ENCODE results near the gene GPI.

Gene GPI

DNA sequence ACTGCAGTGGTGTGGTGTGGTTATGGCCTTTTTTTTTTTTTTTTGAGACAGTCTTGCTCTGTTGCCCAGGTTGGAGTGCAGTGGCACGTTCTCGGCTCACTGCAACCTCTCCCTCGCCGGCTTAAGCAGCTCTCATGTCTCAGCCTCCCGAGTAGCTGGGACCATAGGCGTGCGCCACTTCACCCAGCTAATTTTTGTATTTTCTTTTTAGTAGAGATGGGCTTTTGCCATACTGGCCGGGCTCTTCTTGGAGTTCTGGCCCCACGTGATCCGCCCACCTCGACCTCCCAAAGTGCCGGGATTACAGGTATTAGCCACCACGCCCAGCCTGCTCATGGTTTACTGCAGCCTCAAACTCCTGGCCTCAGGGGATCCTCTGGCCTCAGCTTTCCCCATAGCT, 46.2 kb downstream of the GPI start:
- peaks cover 65% of the 10 kb centered on the region for H3K36me3 ChIP-seq (ENCODE audit: insufficient read depth, low read depth, low read length)
- H3K4me1 ChIP-seq (ENCODE audit: insufficient read depth, low read length), result no peaks in the 10 kb centered on the region
- H3K27ac ChIP-seq (ENCODE audit: low read length), result no peak overlapping the region
- no peak overlapping the region for H3K4me3 ChIP-seq (ENCODE audit: low read length)
- no peaks in the 10 kb centered on the region for H3K9me3 ChIP-seq (ENCODE audit: insufficient read depth, low read depth, low read length)
- no peak overlapping the region for H3K9ac ChIP-seq (ENCODE audit: low read depth, low read length)
- no peaks in the 10 kb centered on the region for H3K27me3 ChIP-seq (ENCODE audit: insufficient read depth, low read length)

DNA sequence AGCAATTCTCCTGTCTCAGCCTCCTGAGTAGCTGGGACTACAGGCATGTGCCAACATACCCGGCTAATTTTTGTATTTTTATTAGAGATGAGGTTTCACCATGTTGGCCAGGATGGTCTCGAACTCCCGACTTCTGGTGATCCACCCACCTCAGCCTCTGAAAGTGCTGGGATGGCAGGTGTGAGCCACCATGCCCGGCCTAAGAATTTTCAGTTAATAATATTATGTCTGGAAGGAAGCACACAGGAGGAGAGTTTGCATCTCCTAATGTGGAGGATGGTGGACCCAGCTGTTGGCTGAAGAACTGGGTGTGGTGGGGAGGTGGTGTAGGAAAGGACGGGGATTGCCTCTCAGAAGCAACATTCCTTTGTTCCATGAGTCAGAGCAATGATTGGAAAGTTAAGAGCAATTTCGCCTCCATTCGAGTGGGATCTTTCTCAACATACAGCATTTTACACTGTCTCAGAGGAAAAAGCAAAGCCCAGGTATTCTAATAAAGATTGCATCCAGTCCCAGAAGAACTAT, 51.1 kb downstream of the GPI start:
- H3K4me3 ChIP-seq (ENCODE audit: low read length), result no peak overlapping the region
- H3K4me1 ChIP-seq (ENCODE audit: insufficient read depth, low read length), result no peaks in the 10 kb centered on the region
- peaks cover 83% of the 10 kb centered on the region for H3K36me3 ChIP-seq (ENCODE audit: insufficient read depth, low read depth, low read length)
- H3K27me3 ChIP-seq (ENCODE audit: insufficient read depth, low read length), result no peaks in the 10 kb centered on the region
- H3K9me3 ChIP-seq (ENCODE audit: insufficient read depth, low read depth, low read length), result no peaks in the 10 kb centered on the region
- no peak overlapping the region for H3K27ac ChIP-seq (ENCODE audit: low read length)
- no peak overlapping the region for H3K9ac ChIP-seq (ENCODE audit: low read depth, low read length)

DNA sequence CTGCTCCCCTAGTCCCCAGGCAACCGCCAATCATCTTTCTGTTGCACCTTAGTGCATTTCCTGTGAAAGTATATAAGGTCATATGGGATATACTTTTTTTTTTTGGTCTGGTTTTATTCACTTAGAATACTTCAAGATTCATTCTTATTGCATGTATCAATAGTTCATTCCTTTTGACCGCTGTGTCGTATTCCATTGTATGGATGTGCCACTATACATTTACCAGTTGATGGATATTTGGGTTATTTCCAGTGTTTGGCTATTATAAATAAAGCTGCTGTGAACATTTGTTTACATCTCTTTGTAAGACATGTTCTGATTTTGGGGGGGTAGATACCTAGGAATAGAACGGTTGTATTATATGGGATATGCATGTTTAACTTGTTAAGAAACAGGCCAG, 53.3 kb downstream of the GPI start:
- H3K9ac ChIP-seq (ENCODE audit: low read depth, low read length), result no peak overlapping the region
- no peak overlapping the region for H3K27ac ChIP-seq (ENCODE audit: low read length)
- peaks cover 89% of the 10 kb centered on the region for H3K36me3 ChIP-seq (ENCODE audit: insufficient read depth, low read depth, low read length)
- H3K4me3 ChIP-seq (ENCODE audit: low read length), result no peak overlapping the region
- H3K27me3 ChIP-seq (ENCODE audit: insufficient read depth, low read length), result no peaks in the 10 kb centered on the region
- H3K9me3 ChIP-seq (ENCODE audit: insufficient read depth, low read depth, low read length), result no peaks in the 10 kb centered on the region
- no peaks in the 10 kb centered on the region for H3K4me1 ChIP-seq (ENCODE audit: insufficient read depth, low read length)

DNA sequence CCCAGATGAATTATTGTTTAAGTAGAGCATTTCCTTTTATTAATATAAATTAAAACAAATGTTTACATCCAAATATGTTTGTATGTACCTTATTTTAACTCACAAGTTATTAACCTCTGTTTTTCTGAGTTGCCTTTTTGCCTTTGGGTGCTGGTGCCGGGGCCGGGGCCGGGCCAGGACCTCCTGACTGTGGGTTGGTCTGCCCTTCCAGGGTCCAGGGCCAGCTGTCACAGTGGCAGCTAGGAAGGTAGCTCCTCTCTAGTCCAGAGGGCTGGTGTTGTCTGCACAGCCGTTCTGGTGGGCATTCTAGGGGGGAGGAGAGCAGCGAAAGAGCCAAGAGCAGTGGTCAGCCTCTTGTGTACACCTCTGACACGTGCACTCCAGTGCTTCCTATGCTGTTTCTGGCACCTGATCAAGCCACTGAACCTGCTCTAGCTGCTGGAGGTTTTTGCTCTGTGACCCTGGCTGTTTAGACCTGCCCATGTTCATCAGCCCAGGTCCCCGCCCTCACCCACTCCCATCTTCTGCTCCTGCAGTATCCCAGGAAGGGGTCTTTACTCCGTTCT, 61.2 kb downstream of the GPI start:
- H3K36me3 ChIP-seq (ENCODE audit: insufficient read depth, low read depth, low read length), result peaks cover 46% of the 10 kb centered on the region

DNA sequence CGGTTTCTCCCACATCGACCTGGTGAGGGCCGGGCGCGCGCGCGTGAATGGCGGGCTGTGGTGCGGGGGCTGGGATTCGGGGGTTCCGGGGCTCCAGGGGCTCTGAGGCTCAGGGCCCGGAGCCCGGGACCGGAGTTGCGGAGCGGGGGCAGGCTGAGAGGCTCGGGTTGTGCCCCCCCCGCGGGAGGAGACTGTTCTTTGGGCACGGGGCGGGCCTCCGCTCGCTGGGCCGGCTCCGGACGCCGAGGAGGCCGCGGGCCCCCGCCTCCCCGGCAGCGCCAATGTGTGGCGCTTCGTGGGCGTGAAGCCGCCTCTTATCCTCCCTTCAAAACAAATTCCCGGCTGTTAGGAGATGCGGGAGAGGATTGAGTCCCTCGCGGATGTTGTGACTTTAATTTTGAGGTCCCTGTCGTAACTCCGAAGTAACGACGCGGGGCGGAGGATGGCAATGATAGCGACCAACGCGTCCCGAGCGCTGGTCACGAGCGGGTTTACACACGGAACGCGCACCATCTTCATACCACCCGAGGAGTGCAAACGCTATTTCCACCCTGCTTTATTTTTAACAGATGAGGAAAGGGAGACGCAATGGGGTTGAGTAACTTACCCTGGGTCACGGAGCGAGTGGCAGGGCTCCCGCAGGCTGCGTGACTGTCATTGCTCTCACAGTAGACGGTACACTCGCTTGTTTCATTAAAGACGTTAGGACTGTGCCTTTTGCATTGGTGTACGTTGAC, 63.7 kb downstream of the GPI start:
- H3K27ac ChIP-seq (ENCODE audit: low read length), result peak overlapping the region; percentile 71
- H3K4me1 ChIP-seq (ENCODE audit: insufficient read depth, low read length), result peaks cover 4% of the 10 kb centered on the region; the same call in 1 of the 2 replicates
- H3K27me3 ChIP-seq (ENCODE audit: insufficient read depth, low read length), result no peaks in the 10 kb centered on the region
- no peaks in the 10 kb centered on the region for H3K9me3 ChIP-seq (ENCODE audit: insufficient read depth, low read depth, low read length)
- H3K36me3 ChIP-seq (ENCODE audit: insufficient read depth, low read depth, low read length), result peaks cover 50% of the 10 kb centered on the region
- peak overlapping the region; percentile 100 for H3K4me3 ChIP-seq (ENCODE audit: low read length)
- H3K9ac ChIP-seq (ENCODE audit: low read depth, low read length), result peak overlapping the region; percentile 90

More for the DNA sequence above, 61.2 kb downstream of the GPI start:
- Histone ChIP-seq H3K4me1 (ENCODE audit: insufficient read depth, low read length) (peaks cover 4% of the 10 kb centered on the region; the same call in 1 of the 2 replicates), H3K27me3 (ENCODE audit: insufficient read depth, low read length) (no peaks in the 10 kb centered on the region), H3K4me3 (ENCODE audit: low read length) (no peak overlapping the region), H3K9ac (ENCODE audit: low read depth, low read length) (no peak overlapping the region), H3K9me3 (ENCODE audit: insufficient read depth, low read depth, low read length) (no peaks in the 10 kb centered on the region), H3K27ac (ENCODE audit: low read length) (no peak overlapping the region)

DNA sequence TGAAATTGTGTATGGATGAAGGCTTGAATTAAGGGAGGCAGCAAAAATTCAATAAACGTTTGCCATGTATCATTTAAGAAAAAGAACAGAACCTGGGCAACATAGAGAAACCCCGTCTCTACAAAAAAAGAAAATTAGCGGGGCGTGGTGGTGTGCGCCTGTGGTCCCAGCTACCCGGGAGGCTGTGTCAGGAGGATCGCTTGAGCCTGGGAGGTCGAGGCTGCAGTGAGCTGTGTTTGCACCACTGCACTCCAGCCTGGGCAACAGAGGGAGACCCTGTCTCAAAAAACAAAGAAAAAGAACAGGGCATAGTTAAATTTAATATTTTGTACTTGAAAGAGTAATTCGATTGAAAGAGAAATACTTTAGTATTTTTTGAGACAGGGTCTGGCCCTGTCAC, 64.6 kb downstream of the GPI start:
- no peaks in the 10 kb centered on the region for H3K9me3 ChIP-seq (ENCODE audit: insufficient read depth, low read depth, low read length)
- H3K4me1 ChIP-seq (ENCODE audit: insufficient read depth, low read length), result peaks cover 4% of the 10 kb centered on the region; the same call in 1 of the 2 replicates
- H3K4me3 ChIP-seq (ENCODE audit: low read length), result peak overlapping the region; percentile 100
- peak overlapping the region; percentile 90; the same call in 1 of the 2 replicates for H3K9ac ChIP-seq (ENCODE audit: low read depth, low read length)
- H3K36me3 ChIP-seq (ENCODE audit: insufficient read depth, low read depth, low read length), result peaks cover 50% of the 10 kb centered on the region
- no peaks in the 10 kb centered on the region for H3K27me3 ChIP-seq (ENCODE audit: insufficient read depth, low read length)
- no peak overlapping the region for H3K27ac ChIP-seq (ENCODE audit: low read length)

DNA sequence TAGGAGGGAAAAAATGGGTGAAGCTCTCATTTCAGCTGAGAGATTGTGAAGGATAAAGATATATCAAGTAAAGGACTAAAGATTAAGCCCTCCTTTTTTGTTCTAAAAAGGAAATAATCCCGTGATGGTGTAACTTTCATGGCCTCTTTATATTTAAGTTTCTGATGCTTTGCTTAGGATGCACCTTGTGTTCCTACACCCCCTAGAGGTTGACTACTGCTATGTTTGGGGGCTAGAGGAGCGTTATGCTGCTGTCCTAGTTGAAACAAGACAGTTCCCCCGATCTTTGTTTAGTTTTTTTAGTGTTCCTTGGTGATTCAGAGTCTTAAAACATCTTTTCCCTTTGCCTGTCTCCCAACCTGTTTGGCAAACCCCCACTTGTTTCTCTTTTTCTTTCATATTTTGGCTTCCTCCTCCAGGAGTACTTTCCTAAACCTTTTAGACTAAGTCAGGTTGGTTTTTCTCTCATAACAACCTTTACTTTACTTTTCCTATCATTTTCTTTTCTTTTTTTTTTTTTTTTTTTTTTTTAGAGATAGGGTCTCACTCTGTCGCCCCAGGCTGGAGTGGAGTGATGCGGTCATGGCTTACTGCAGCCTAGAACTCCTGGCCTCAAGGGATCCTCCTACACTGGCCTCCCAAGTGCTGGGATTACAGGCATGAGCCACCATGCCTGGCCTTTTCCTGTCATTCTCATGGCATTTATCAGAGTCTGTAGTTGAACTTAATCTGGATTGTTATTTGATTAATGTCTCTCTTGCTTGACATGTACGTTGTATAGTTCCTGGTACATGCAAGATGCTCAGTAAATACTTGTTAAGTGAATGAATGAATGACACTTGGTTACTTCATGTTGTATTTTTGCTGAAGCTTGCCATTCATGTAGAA, 66.0 kb downstream of the GPI start:
- Histone ChIP-seq H3K27ac (ENCODE audit: low read length) (no peak overlapping the region), H3K36me3 (ENCODE audit: insufficient read depth, low read depth, low read length) (peaks cover 55% of the 10 kb centered on the region), H3K4me1 (ENCODE audit: insufficient read depth, low read length) (peaks cover 4% of the 10 kb centered on the region; the same call in 1 of the 2 replicates), H3K9ac (ENCODE audit: low read depth, low read length) (peak overlapping the region; percentile 44; the same call in 1 of the 2 replicates), H3K4me3 (ENCODE audit: low read length) (peak overlapping the region; percentile 100), H3K9me3 (ENCODE audit: insufficient read depth, low read depth, low read length) (no peaks in the 10 kb centered on the region), H3K27me3 (ENCODE audit: insufficient read depth, low read length) (no peaks in the 10 kb centered on the region)

DNA sequence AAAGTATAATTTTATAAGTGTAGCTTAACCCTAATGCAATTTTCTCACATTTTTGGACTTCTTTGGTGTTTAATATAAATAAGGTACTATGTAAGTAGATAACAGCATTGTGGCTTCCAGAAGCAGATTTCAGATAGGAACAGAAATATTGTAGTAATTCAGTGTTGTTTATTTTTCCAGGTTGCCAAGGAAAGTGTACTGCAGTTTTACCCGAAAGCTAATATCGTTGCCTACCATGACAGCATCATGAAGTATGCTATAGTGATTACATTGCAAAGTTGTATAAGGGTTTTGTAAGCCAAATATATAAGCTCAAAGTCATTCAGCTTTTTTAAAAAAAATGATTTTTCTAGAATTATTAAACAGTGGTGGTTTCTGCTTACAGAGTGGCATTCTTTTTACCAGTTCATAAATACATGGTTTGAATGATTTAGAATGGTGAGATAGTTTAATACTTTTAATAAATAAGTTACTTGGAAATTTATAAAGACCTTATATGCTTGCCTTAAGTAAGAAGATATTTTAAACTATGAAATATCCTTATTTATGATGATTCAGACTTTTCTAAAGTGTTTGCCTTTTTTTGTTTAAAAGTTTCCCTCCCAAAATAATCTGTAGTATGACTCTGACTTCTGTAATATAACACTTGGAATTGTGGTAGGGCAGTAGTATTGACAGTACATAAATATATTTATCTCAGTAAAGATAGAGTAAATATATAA, 66.8 kb downstream of the GPI start:
- Histone ChIP-seq H3K4me3 (ENCODE audit: low read length) (no peak overlapping the region), H3K36me3 (ENCODE audit: insufficient read depth, low read depth, low read length) (peaks cover 57% of the 10 kb centered on the region), H3K4me1 (ENCODE audit: insufficient read depth, low read length) (peaks cover 4% of the 10 kb centered on the region; the same call in 1 of the 2 replicates), H3K9me3 (ENCODE audit: insufficient read depth, low read depth, low read length) (no peaks in the 10 kb centered on the region), H3K27ac (ENCODE audit: low read length) (no peak overlapping the region), H3K9ac (ENCODE audit: low read depth, low read length) (no peak overlapping the region), H3K27me3 (ENCODE audit: insufficient read depth, low read length) (no peaks in the 10 kb centered on the region)

DNA sequence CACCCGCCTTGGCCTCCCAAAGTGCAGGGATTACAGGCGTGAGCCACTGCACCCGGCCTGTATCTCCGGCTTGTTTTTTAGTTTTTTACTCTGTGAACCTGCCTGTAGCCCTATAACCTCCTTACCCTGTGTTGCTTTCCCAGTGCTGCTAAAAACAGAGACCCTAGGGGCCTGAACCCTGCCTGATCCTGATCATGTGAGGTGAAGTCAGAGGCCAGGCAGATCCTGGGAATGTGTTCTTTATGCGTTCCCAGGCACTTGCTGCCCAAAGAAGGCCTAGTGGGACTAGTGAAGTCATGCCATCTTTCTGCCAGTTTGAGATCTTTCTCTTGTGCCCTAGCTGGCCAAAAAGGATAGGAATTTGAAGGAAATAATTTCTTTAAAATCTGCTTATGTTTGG, 67.8 kb downstream of the GPI start:
- H3K27me3 ChIP-seq (ENCODE audit: insufficient read depth, low read length), result no peaks in the 10 kb centered on the region
- H3K4me1 ChIP-seq (ENCODE audit: insufficient read depth, low read length), result peaks cover 4% of the 10 kb centered on the region; the same call in 1 of the 2 replicates
- no peaks in the 10 kb centered on the region for H3K9me3 ChIP-seq (ENCODE audit: insufficient read depth, low read depth, low read length)
- no peak overlapping the region for H3K4me3 ChIP-seq (ENCODE audit: low read length)
- no peak overlapping the region for H3K9ac ChIP-seq (ENCODE audit: low read depth, low read length)
- peaks cover 67% of the 10 kb centered on the region for H3K36me3 ChIP-seq (ENCODE audit: insufficient read depth, low read depth, low read length)
- no peak overlapping the region for H3K27ac ChIP-seq (ENCODE audit: low read length)

DNA sequence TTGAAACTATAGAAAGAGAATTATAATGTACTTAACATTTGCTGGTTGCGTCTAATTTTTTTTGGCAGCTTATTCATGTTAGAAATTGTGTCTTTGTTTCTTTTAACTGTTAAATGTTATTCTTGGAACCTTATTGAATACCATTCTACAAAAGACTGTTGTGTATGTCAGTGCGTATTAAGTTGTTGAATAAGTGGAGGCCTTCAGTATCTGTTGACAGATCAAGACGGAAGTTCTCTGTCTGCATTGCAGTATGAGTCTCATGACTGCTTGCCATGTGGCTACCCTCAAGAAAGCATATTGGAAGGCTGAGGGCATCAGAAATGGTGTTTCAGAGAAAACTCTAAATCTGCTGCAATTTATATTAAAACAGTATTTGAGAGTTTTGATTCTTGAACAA, 71.7 kb downstream of the GPI start:
- peaks cover 98% of the 10 kb centered on the region for H3K36me3 ChIP-seq (ENCODE audit: insufficient read depth, low read depth, low read length)
- H3K9ac ChIP-seq (ENCODE audit: low read depth, low read length), result no peak overlapping the region

DNA sequence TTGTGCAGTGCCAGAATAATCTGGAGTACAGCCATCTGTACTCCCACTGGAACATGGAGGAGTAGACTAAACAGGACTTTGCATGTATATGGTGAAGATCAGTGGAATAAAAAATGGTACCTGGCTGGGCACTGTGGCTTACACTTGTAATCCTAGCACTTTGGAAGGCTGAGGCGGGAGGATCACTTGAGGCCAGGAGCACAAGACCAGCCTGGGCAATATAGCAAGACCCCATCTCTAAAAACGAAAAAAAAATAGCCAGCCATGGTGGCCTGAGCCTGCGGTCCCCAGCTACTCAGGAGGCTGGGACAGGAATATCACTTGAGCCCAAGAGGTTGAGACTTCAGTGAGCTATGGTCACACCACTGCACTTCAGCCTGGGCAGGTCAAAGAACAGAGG, 83.2 kb downstream of the GPI start:
- no peak overlapping the region for H3K4me3 ChIP-seq (ENCODE audit: low read length)
- peaks cover 98% of the 10 kb centered on the region for H3K36me3 ChIP-seq (ENCODE audit: insufficient read depth, low read depth, low read length)

More for the DNA sequence above, 71.7 kb downstream of the GPI start:
- Histone ChIP-seq H3K4me1 (ENCODE audit: insufficient read depth, low read length) (no peaks in the 10 kb centered on the region), H3K27ac (ENCODE audit: low read length) (no peak overlapping the region), H3K4me3 (ENCODE audit: low read length) (no peak overlapping the region), H3K9me3 (ENCODE audit: insufficient read depth, low read depth, low read length) (no peaks in the 10 kb centered on the region), H3K27me3 (ENCODE audit: insufficient read depth, low read length) (no peaks in the 10 kb centered on the region)

More for the DNA sequence above, 83.2 kb downstream of the GPI start:
- Histone ChIP-seq H3K9ac (ENCODE audit: low read depth, low read length) (no peak overlapping the region), H3K27me3 (ENCODE audit: insufficient read depth, low read length) (no peaks in the 10 kb centered on the region), H3K27ac (ENCODE audit: low read length) (no peak overlapping the region), H3K9me3 (ENCODE audit: insufficient read depth, low read depth, low read length) (no peaks in the 10 kb centered on the region), H3K4me1 (ENCODE audit: insufficient read depth, low read length) (no peaks in the 10 kb centered on the region)

Measured in iPS-20b (cell line).